WTC11 (cell line): ENCODE results near the gene CEBPG. TPM values are rescaled to one million over a fixed set of nuclear protein-coding genes. Genes with fewer than 3 reads are reported as not detected.

Experiments used
- ATAC-seq: fragments of 200-7000 bp; cut with Tn5 transposase; 2 replicates; pipeline ENCODE4 v1.10.0; 2021; ENCODE audit warnings: mild to moderate bottlenecking, moderate library complexity
- CTCF ChIA-PET: fragments of 300-600 bp; sonication (Branson Sonifier 250); formaldehyde crosslinking; loops from one replicate; lab custom pipeline; 2021; ENCODE audit warnings: antibody characterized with exemption; lab: Charles Lee
- POLR2A ChIA-PET: fragments of 350-600 bp; sonication (Branson Sonifier 250); formaldehyde crosslinking; loops from one replicate; lab custom pipeline; 2021; ENCODE audit warnings: antibody characterized with exemption; lab: Charles Lee
- DNase-seq: peaks from one replicate; pipeline ENCODE4 v3.0.0; 2021; ENCODE audit warnings: low spot score
- H3K27ac Mint-ChIP-seq: 2 replicates; pipeline ENCODE4 v1.8.0; 2021; ENCODE audit warnings: mixed read lengths
- H3K27me3 Mint-ChIP-seq: 2 replicates; pipeline ENCODE4 v1.8.0; 2021; ENCODE audit warnings: low read depth, mild to moderate bottlenecking, moderate library complexity, mixed read lengths
- H3K36me3 Mint-ChIP-seq: 2 replicates; pipeline ENCODE4 v1.8.0; 2021; ENCODE audit warnings: mixed read lengths
- H3K4me1 Mint-ChIP-seq: 2 replicates; pipeline ENCODE4 v1.8.0; 2022; ENCODE audit warnings: mixed read lengths
- H3K4me3 Mint-ChIP-seq: 2 replicates; pipeline ENCODE4 v1.8.0; 2021; ENCODE audit warnings: mild to moderate bottlenecking, moderate library complexity, mixed read lengths
- H3K9me3 Mint-ChIP-seq: 2 replicates; pipeline ENCODE4 v1.8.0; 2021; ENCODE audit warnings: mixed read lengths
- AR ChIP-seq: fragments of 250-450 bp; sonication (Bioruptor Pico); IDR thresholded peaks from 2 replicates; pipeline ENCODE4 v1.9.0; 2021; ENCODE audit warnings: mild to moderate bottlenecking
- ESRRA ChIP-seq: sonication (generic); formaldehyde crosslinking; IDR thresholded peaks from 2 replicates; pipeline ENCODE4 v1.8.1; 2022; ENCODE audit warnings: mild to moderate bottlenecking, missing genetic modification reagents, borderline replicate concordance
- FOXK1 ChIP-seq: sonication (generic); formaldehyde crosslinking; IDR thresholded peaks from 2 replicates; pipeline ENCODE4 v1.8.0; 2022; ENCODE audit warnings: mild to moderate bottlenecking, moderate library complexity, missing genetic modification reagents
- MYBL2 ChIP-seq: sonication (generic); formaldehyde crosslinking; IDR thresholded peaks from 2 replicates; pipeline ENCODE4 v1.8.1; 2023; ENCODE audit warnings: mild to moderate bottlenecking, moderate library complexity, missing genetic modification reagents
- NR2C2 ChIP-seq: sonication (generic); formaldehyde crosslinking; IDR thresholded peaks from 2 replicates; pipeline ENCODE4 v1.8.0; 2022; ENCODE audit warnings: mild to moderate bottlenecking, missing genetic modification reagents
- NR3C1 ChIP-seq: sonication (generic); formaldehyde crosslinking; conservative IDR thresholded peaks from 2 replicates; pipeline ENCODE4 v1.8.1; 2023; ENCODE audit warnings: low read depth, mild to moderate bottlenecking, missing genetic modification reagents
- PRDM15 ChIP-seq: sonication (generic); formaldehyde crosslinking; IDR thresholded peaks from 2 replicates; pipeline ENCODE4 v1.8.0; 2022; ENCODE audit warnings: missing genetic modification reagents
- RORB ChIP-seq: fragments of 250-450 bp; sonication (Bioruptor Pico); IDR thresholded peaks from 2 replicates; pipeline ENCODE4 v1.9.0; 2021; ENCODE audit warnings: mild to moderate bottlenecking
- SP1 ChIP-seq: sonication (generic); formaldehyde crosslinking; conservative IDR thresholded peaks from 2 replicates; pipeline ENCODE4 v1.8.1; 2022; ENCODE audit warnings: missing genetic modification reagents
- TP53 ChIP-seq: sonication (generic); formaldehyde crosslinking; IDR thresholded peaks from 2 replicates; pipeline ENCODE4 v1.8.1; 2023; ENCODE audit warnings: mild to moderate bottlenecking, missing genetic modification reagents
- USF2 ChIP-seq: sonication (generic); formaldehyde crosslinking; IDR thresholded peaks from 2 replicates; pipeline ENCODE4 v1.8.1; 2023; ENCODE audit warnings: mild to moderate bottlenecking, missing genetic modification reagents, moderate library complexity
- ZBTB43 ChIP-seq: sonication (generic); formaldehyde crosslinking; IDR thresholded peaks from 2 replicates; pipeline ENCODE4 v1.8.1; 2023; ENCODE audit warnings: mild to moderate bottlenecking, missing genetic modification reagents
- ZNF121 ChIP-seq: sonication (generic); formaldehyde crosslinking; IDR thresholded peaks from 2 replicates; pipeline ENCODE4 v1.8.0; 2023; ENCODE audit warnings: missing genetic modification reagents
- ZNF138 ChIP-seq: sonication (generic); formaldehyde crosslinking; conservative IDR thresholded peaks from 2 replicates; pipeline ENCODE4 v1.8.1; 2022; ENCODE audit warnings: mild to moderate bottlenecking, moderate library complexity, missing genetic modification reagents
- ZNF317 ChIP-seq: sonication (generic); formaldehyde crosslinking; IDR thresholded peaks from 2 replicates; pipeline ENCODE4 v1.8.1; 2023; ENCODE audit warnings: low read depth, mild to moderate bottlenecking, moderate library complexity, missing genetic modification reagents, borderline replicate concordance
- ZNF416 ChIP-seq: fragments of 250-450 bp; sonication (Bioruptor Pico); IDR thresholded peaks from 2 replicates; pipeline ENCODE4 v1.9.0; 2021; ENCODE audit warnings: mild to moderate bottlenecking, inconsistent platforms
- ZNF532 ChIP-seq: fragments of 250-450 bp; sonication (Bioruptor Pico); IDR thresholded peaks from 2 replicates; pipeline ENCODE4 v1.9.0; 2021; ENCODE audit warnings: mild to moderate bottlenecking, borderline replicate concordance
- ZSCAN18 ChIP-seq: fragments of 250-450 bp; sonication (Bioruptor Pico); IDR thresholded peaks from 2 replicates; pipeline ENCODE4 v2.1.2; 2022; ENCODE audit warnings: mild to moderate bottlenecking, moderate library complexity
- total RNA-seq: library from RNA; stranded (reverse); gene quantifications from 3 replicates; pipeline ENCODE4 v1.2.3, GENCODE V29; 2021

The CEBPG gene
- total RNA-seq, 1 experiment from 2014 or later = 33.1 TPM

- H3K27ac Mint-ChIP-seq = no peak overlapping the region
- DNase-seq = no peak
- ChIA-PET POLR2A (no interaction called here), CTCF (interaction anchor here (1.3 to 3.3 kb wide), 5 partner anchors 11 to 360 kb away, joined by 4 to 46 read pairs (median 17); no protein-coding TSS in a partner anchor)
- no peaks in the 10 kb centered on the region for H3K9me3 Mint-ChIP-seq
- H3K27me3 Mint-ChIP-seq = no peaks in the 10 kb centered on the region
- H3K36me3 Mint-ChIP-seq = no peaks in the 10 kb centered on the region
- H3K4me1 Mint-ChIP-seq = peaks cover 4% of the 10 kb centered on the region; the same call in 1 of the 2 replicates
- TF ChIP-seq AR (no peak), RORB (CRISPR knock-in tag) (no peak), NR3C1 (CRISPR knock-in tag) (no peak), FOXK1 (no peak), USF2 (CRISPR knock-in tag) (no peak), ZNF138 (CRISPR knock-in tag) (no peak), SP1 (CRISPR knock-in tag) (no peak), NR2C2 (CRISPR knock-in tag) (no peak), ZNF317 (CRISPR knock-in tag) (no peak), PRDM15 (CRISPR knock-in tag) (no peak), ZNF121 (no peak)
- no peak overlapping the region for H3K4me3 Mint-ChIP-seq
- ATAC-seq = no peak
Measured at GRCh38 chr19:33408538-33409434, 35.3 kb downstream of the CEBPG start.

GRCh38 chr19:33409906-33410685 lies 36.6 kb downstream of the CEBPG start:
- ChIA-PET POLR2A (no interaction called here), CTCF (interaction anchor here (0.6 to 1.6 kb wide), 3 partner anchors 13 to 276 kb away, joined by 3 to 5 read pairs (median 3); no protein-coding TSS in a partner anchor)
- no peaks in the 10 kb centered on the region for H3K9me3 Mint-ChIP-seq
- no peak for ATAC-seq
- no peak overlapping the region for H3K4me3 Mint-ChIP-seq
- H3K27ac Mint-ChIP-seq = no peak overlapping the region
- H3K36me3 Mint-ChIP-seq = no peaks in the 10 kb centered on the region
- DNase-seq = no peak
- H3K27me3 Mint-ChIP-seq = no peaks in the 10 kb centered on the region
- peaks cover 4% of the 10 kb centered on the region; the same call in 1 of the 2 replicates for H3K4me1 Mint-ChIP-seq
- TF ChIP-seq ZSCAN18 (CRISPR knock-in tag) (no peak), ZBTB43 (CRISPR knock-in tag) (no peak), ZNF532 (CRISPR knock-in tag) (no peak), MYBL2 (no peak), TP53 (CRISPR knock-in tag) (no peak), ESRRA (CRISPR knock-in tag) (no peak), NR2C2 (CRISPR knock-in tag) (no peak), ZNF416 (CRISPR knock-in tag) (no peak)
